ENCODE data around the gene PDZD4.

- TF ChIP-seq, protein P1, sequence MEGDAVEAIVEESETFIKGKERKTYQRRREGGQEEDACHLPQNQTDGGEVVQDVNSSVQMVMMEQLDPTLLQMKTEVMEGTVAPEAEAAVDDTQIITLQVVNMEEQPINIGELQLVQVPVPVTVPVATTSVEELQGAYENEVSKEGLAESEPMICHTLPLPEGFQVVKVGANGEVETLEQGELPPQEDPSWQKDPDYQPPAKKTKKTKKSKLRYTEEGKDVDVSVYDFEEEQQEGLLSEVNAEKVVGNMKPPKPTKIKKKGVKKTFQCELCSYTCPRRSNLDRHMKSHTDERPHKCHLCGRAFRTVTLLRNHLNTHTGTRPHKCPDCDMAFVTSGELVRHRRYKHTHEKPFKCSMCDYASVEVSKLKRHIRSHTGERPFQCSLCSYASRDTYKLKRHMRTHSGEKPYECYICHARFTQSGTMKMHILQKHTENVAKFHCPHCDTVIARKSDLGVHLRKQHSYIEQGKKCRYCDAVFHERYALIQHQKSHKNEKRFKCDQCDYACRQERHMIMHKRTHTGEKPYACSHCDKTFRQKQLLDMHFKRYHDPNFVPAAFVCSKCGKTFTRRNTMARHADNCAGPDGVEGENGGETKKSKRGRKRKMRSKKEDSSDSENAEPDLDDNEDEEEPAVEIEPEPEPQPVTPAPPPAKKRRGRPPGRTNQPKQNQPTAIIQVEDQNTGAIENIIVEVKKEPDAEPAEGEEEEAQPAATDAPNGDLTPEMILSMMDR (IDR thresholded peaks at IDR 0.05 in 8 of 11, conservative IDR thresholded peaks at IDR 0.05 in 3 of 11) = no peak
- TF ChIP-seq POLR2A (IDR thresholded peaks at IDR 0.05) = no peak
Observed at GRCh38 chrX:153877571-153878261, 47.4 kb upstream of the PDZD4 start.

All from spleen (tissue), 7 donors.